Lower leg skin (tissue), 3 donors: ENCODE data around the gene FAM114A1.

Source experiments
- CTCF ChIP-seq, 3 donors: fragments of 450-650 bp; IDR thresholded peaks; one replicate each; pipeline ENCODE4 v1.5.1; 2016; ENCODE audit warnings: antibody characterized with exemption in 3 of 3, mild to moderate bottlenecking in 3 of 3, moderate library complexity in 2 of 3
- POLR2A ChIP-seq, 2 donors: fragments of 450-650 bp; IDR thresholded peaks; one replicate each; pipeline ENCODE4 v1.6.1; 2016 to 2017; ENCODE audit warnings: antibody characterized with exemption in 2 of 2, mild to moderate bottlenecking in 1 of 2, moderate library complexity in 1 of 2

GRCh38 chr4:38822748-38823303, 44.8 kb upstream of the FAM114A1 start:
- TF ChIP-seq CTCF (IDR thresholded peaks at IDR 0.05) (no peak), POLR2A (IDR thresholded peaks at IDR 0.05) (no peak)
